NCI-H2029 (cell line): ENCODE results near the gene EZR.
A peak's percentile ranks its signal among the peaks of the same experiment; 100 is the strongest.

ENCODE experiments used
- DNase-seq: peaks from one replicate; lab custom pipeline; 2025; lab: John Stamatoyannopoulos, UW

The EZR gene

GRCh38 chr6:158760618-158761250, 58.4 kb downstream of the EZR start:
- DNase-seq = no peak

- no peak for DNase-seq
These were observed 59.1 kb downstream of the EZR start for GRCh38 chr6:158759966-158760617.

GRCh38 chr6:158758941-158759479, 60.2 kb downstream of the EZR start:
- peak; percentile 78 for DNase-seq

GRCh38 chr6:158758451-158758860, 60.7 kb downstream of the EZR start:
- DNase-seq = peak; percentile 86

GRCh38 chr6:158757753-158758090, 61.4 kb downstream of the EZR start:
- DNase-seq = no peak

- no peak for DNase-seq
These were observed 62.0 kb downstream of the EZR start for GRCh38 chr6:158756977-158757752.

- DNase-seq = no peak
These were observed 63.0 kb downstream of the EZR start for GRCh38 chr6:158756126-158756525.

GRCh38 chr6:158755636-158756035, 63.5 kb downstream of the EZR start:
- DNase-seq = no peak

GRCh38 chr6:158754738-158755137, 64.4 kb downstream of the EZR start:
- peak; percentile 75 for DNase-seq

- DNase-seq = no peak
These were observed 65.4 kb downstream of the EZR start for GRCh38 chr6:158753811-158754210.

GRCh38 chr6:158752613-158753012, 66.6 kb downstream of the EZR start:
- peak; percentile 28 for DNase-seq

GRCh38 chr6:158751921-158752320, 67.2 kb downstream of the EZR start:
- DNase-seq = no peak

- DNase-seq = no peak
These were observed 67.9 kb downstream of the EZR start for GRCh38 chr6:158751224-158751623.

GRCh38 chr6:158744986-158745430, 74.2 kb downstream of the EZR start:
- no peak for DNase-seq

GRCh38 chr6:158743033-158743651, 76.0 kb downstream of the EZR start:
- no peak for DNase-seq

- DNase-seq = no peak
These were observed 79.5 kb downstream of the EZR start for GRCh38 chr6:158739673-158740072.

GRCh38 chr6:158737710-158738615, 81.2 kb downstream of the EZR start:
- DNase-seq = no peak

- DNase-seq = no peak
These were observed 82.0 kb downstream of the EZR start for GRCh38 chr6:158737082-158737709.

- no peak for DNase-seq
These were observed 84.2 kb downstream of the EZR start for GRCh38 chr6:158735009-158735408.

- DNase-seq = no peak
These were observed 88.6 kb downstream of the EZR start for GRCh38 chr6:158730541-158730907.
